Neuronal stem cell (in vitro differentiated cells): ENCODE measurements around the gene ABCF1.
A peak's percentile ranks its signal among the peaks of the same experiment; 100 is the strongest.

Source experiments
- DNase-seq: peaks from one replicate; pipeline ENCODE4 v3.0.0-alpha.2; 2013; ENCODE audit warnings: low spot score
- H2AFZ ChIP-seq: one replicate; pipeline ENCODE4 v1.6.1; 2013; ENCODE audit warnings: mild to moderate bottlenecking, low read length, inconsistent platforms
- H2AK5ac ChIP-seq: 2 replicates; pipeline ENCODE4 v1.6.1; 2013; ENCODE audit warnings: low read depth, mild to moderate bottlenecking, inconsistent platforms, low read length, moderate library complexity, mixed read lengths
- H2BK120ac ChIP-seq: 2 replicates; pipeline ENCODE4 v1.6.1; 2013; ENCODE audit warnings: low read depth, mild to moderate bottlenecking, inconsistent platforms, low read length, moderate library complexity, mixed read lengths
- H2BK12ac ChIP-seq: one replicate; pipeline ENCODE4 v1.6.1; 2013; ENCODE audit warnings: low read length, inconsistent platforms
- H2BK15ac ChIP-seq: 2 replicates; pipeline ENCODE4 v1.6.1; 2013; ENCODE audit warnings: mild to moderate bottlenecking, low read length, inconsistent platforms, mixed read lengths
- H2BK5ac ChIP-seq: one replicate; pipeline ENCODE4 v1.6.1; 2013; ENCODE audit warnings: inconsistent platforms, mild to moderate bottlenecking, low read length, moderate library complexity
- H3K14ac ChIP-seq: one replicate; pipeline ENCODE4 v1.6.1; 2013; ENCODE audit warnings: low read length, inconsistent platforms
- H3K18ac ChIP-seq: 2 replicates; pipeline ENCODE4 v1.6.1; 2013; ENCODE audit warnings: low read length, inconsistent platforms
- H3K23ac ChIP-seq: 2 replicates; pipeline ENCODE4 v1.6.1; 2013; ENCODE audit warnings: low read depth, mild to moderate bottlenecking, mixed read lengths, low read length, inconsistent platforms; ENCODE audit not compliant: poor library complexity
- H3K27ac ChIP-seq: replicated peaks from 3 replicates; pipeline ENCODE4 v1.5.1; 2013; ENCODE audit warnings: low read length, inconsistent platforms
- H3K27me3 ChIP-seq, 3 experiments: 2 replicates each; pipeline ENCODE4 v1.6.1; 2013; ENCODE audit warnings: low read length in 3 of 3, mild to moderate bottlenecking in 2 of 3, inconsistent platforms in 1 of 3, low read depth in 1 of 3, mixed read lengths in 1 of 3, moderate library complexity in 1 of 3; ENCODE audit not compliant: control insufficient read depth in 3 of 3, insufficient read depth in 3 of 3
- H3K36me3 ChIP-seq, 2 donors: replicated peaks in 1 of 2; 2 replicates each; pipeline ENCODE4 v1.6.1; 2013; ENCODE audit warnings: low read length in 2 of 2; ENCODE audit not compliant: control insufficient read depth in 2 of 2, insufficient read depth in 2 of 2
- H3K4ac ChIP-seq: 2 replicates; pipeline ENCODE4 v1.6.1; 2013; ENCODE audit warnings: inconsistent platforms, mild to moderate bottlenecking, low read length, moderate library complexity
- H3K4me1 ChIP-seq, 2 donors: 1 replicate in 1 of 2; 2 replicates in 1 of 2; pipeline ENCODE4 v1.6.1; 2013; ENCODE audit warnings: low read length in 2 of 2, low read depth in 1 of 2; ENCODE audit not compliant: control insufficient read depth in 2 of 2, insufficient read depth in 1 of 2
- H3K4me2 ChIP-seq: one replicate; pipeline ENCODE4 v1.6.1; 2013; ENCODE audit warnings: mild to moderate bottlenecking, low read length, inconsistent platforms; ENCODE audit not compliant: insufficient read depth, poor library complexity, severe bottlenecking
- H3K4me3 ChIP-seq, 2 donors: 2 replicates each; pipeline ENCODE4 v1.5.1; 2013; ENCODE audit warnings: low read length in 2 of 2, mild to moderate bottlenecking in 2 of 2, inconsistent platforms in 1 of 2, moderate library complexity in 1 of 2
- H3K79me1 ChIP-seq: one replicate; pipeline ENCODE4 v1.6.1; 2013; ENCODE audit warnings: low read depth, mild to moderate bottlenecking, inconsistent platforms, low read length, moderate library complexity
- H3K9ac ChIP-seq: one replicate; pipeline ENCODE4 v1.6.1; 2013; ENCODE audit warnings: mild to moderate bottlenecking, low read depth, low read length, inconsistent platforms; ENCODE audit not compliant: poor library complexity
- H3K9me3 ChIP-seq, 2 donors: replicated peaks in 1 of 2; 2 replicates each; pipeline versions ENCODE3 to v1.6.1; 2013; ENCODE audit warnings: low read length in 2 of 2, mild to moderate bottlenecking in 2 of 2, inconsistent platforms in 1 of 2, low read depth in 1 of 2, mixed read lengths in 1 of 2, moderate library complexity in 1 of 2; ENCODE audit not compliant: control insufficient read depth in 2 of 2, insufficient read depth in 1 of 2
- H4K8ac ChIP-seq: one replicate; pipeline ENCODE4 v1.6.1; 2013; ENCODE audit warnings: low read depth, mild to moderate bottlenecking, inconsistent platforms, low read length, moderate library complexity
- H4K91ac ChIP-seq: one replicate; pipeline ENCODE4 v1.6.1; 2013; ENCODE audit warnings: low read length, low read depth, mild to moderate bottlenecking, inconsistent platforms; ENCODE audit not compliant: poor library complexity
- WGBS, 2 donors: extraction: QIAGEN DNeasy Blood & Tissue Kit; methylation state at CpG; one replicate each; pipeline ENCODE4 v1.1.7; 2013; ENCODE audit warnings: missing lambda C conversion rate in 2 of 2, mixed read lengths in 1 of 2; ENCODE audit not compliant: insufficient read length in 2 of 2, insufficient replicate concordance in 1 of 2; ENCODE audit errors: extremely low coverage in 2 of 2; 5-methylcytosine and 5-hydroxymethylcytosine counted together

Gene ABCF1

GRCh38 chr6:30611150-30611855, 40.1 kb downstream of the ABCF1 start:
- H3K4ac ChIP-seq: no peak overlapping the region
- no peak overlapping the region for H3K27ac ChIP-seq
- H3K36me3 ChIP-seq: peaks cover 24 to 92% of the 10 kb centered on the region in 2 donors
- no peak overlapping the region for H3K23ac ChIP-seq
- no peak overlapping the region for H2AK5ac ChIP-seq
- no peak overlapping the region for H4K8ac ChIP-seq
- no peak overlapping the region for H3K4me3 ChIP-seq
- H3K4me1 ChIP-seq: peaks cover 5 to 6% of the 10 kb centered on the region in 2 donors
- H3K79me1 ChIP-seq: peaks cover 2% of the 10 kb centered on the region
- H3K9me3 ChIP-seq: no peaks in the 10 kb centered on the region
- H4K91ac ChIP-seq: no peak overlapping the region
- H3K18ac ChIP-seq: no peak overlapping the region
- H3K14ac ChIP-seq: no peak overlapping the region
- H2AFZ ChIP-seq: no peak overlapping the region
- no peak overlapping the region for H2BK15ac ChIP-seq
- DNase-seq: no peak
- H2BK5ac ChIP-seq: no peak overlapping the region
- H3K9ac ChIP-seq: peak overlapping the region; percentile 44
- H3K27me3 ChIP-seq: no peaks in the 10 kb centered on the region
- no peak overlapping the region for H3K4me2 ChIP-seq
- no peak overlapping the region for H2BK12ac ChIP-seq
- H2BK120ac ChIP-seq: no peak overlapping the region
- no CpG with 5 or more reads among the region's 9 CpGs for WGBS, 2 donors

DNA sequence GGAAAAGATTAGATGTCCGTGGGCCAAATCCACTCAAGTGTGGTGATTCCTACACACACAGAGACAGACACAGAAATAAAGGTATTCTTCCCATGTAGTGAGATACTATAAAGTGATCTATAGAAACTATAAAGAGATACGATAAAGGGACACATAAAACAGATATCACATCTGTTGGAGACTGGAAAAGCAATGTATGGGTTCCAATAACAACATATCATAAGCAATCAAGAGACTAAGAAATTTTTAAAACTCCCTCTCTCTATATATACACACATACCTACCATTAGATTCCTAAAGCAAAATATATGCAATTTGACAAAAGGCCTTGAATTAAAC, 40.6 kb downstream of the ABCF1 start:
- Histone ChIP-seq H4K8ac (no peak overlapping the region), H2BK12ac (no peak overlapping the region), H3K23ac (no peak overlapping the region), H3K14ac (no peak overlapping the region), H3K4me2 (no peak overlapping the region), H4K91ac (no peak overlapping the region), H2AK5ac (no peak overlapping the region), H3K18ac (no peak overlapping the region), H3K79me1 (peaks cover 2% of the 10 kb centered on the region), H2AFZ (no peak overlapping the region), H3K9me3 (no peaks in the 10 kb centered on the region), H3K4me1 (peaks cover 5 to 6% of the 10 kb centered on the region in 2 donors), H2BK5ac (no peak overlapping the region), H3K36me3 (peaks cover 20 to 92% of the 10 kb centered on the region in 2 donors), H3K27me3 (no peaks in the 10 kb centered on the region), H3K4ac (no peak overlapping the region), H3K27ac (no peak overlapping the region), H2BK15ac (no peak overlapping the region), H3K4me3 (no peak overlapping the region), H3K9ac (no peak overlapping the region), H2BK120ac (no peak overlapping the region)
- no peak for DNase-seq
- no CpG with 5 or more reads among the region's 2 CpGs for WGBS, 2 donors

- WGBS, 2 donors: no CpG with 5 or more reads among the region's 1 CpG
- H3K4me3 ChIP-seq: no peak overlapping the region
- H3K79me1 ChIP-seq: peaks cover 2% of the 10 kb centered on the region
- H2BK120ac ChIP-seq: no peak overlapping the region
- no peak overlapping the region for H4K91ac ChIP-seq
- peaks cover 5 to 6% of the 10 kb centered on the region in 2 donors for H3K4me1 ChIP-seq
- H3K27ac ChIP-seq: no peak overlapping the region
- H2AK5ac ChIP-seq: no peak overlapping the region
- no peak overlapping the region for H3K14ac ChIP-seq
- no peak overlapping the region for H2BK5ac ChIP-seq
- no peaks in the 10 kb centered on the region for H3K9me3 ChIP-seq
- DNase-seq: no peak
- no peak overlapping the region for H3K4ac ChIP-seq
- no peak overlapping the region for H3K4me2 ChIP-seq
- no peak overlapping the region for H4K8ac ChIP-seq
- no peak overlapping the region for H3K18ac ChIP-seq
- H3K9ac ChIP-seq: no peak overlapping the region
- no peak overlapping the region for H3K23ac ChIP-seq
- H3K27me3 ChIP-seq: no peaks in the 10 kb centered on the region
- H2AFZ ChIP-seq: no peak overlapping the region
- H2BK12ac ChIP-seq: no peak overlapping the region
- no peak overlapping the region for H2BK15ac ChIP-seq
- peaks cover 20 to 90% of the 10 kb centered on the region in 2 donors for H3K36me3 ChIP-seq
These were observed 41.0 kb downstream of the ABCF1 start for GRCh38 chr6:30612213-30612612.

DNA sequence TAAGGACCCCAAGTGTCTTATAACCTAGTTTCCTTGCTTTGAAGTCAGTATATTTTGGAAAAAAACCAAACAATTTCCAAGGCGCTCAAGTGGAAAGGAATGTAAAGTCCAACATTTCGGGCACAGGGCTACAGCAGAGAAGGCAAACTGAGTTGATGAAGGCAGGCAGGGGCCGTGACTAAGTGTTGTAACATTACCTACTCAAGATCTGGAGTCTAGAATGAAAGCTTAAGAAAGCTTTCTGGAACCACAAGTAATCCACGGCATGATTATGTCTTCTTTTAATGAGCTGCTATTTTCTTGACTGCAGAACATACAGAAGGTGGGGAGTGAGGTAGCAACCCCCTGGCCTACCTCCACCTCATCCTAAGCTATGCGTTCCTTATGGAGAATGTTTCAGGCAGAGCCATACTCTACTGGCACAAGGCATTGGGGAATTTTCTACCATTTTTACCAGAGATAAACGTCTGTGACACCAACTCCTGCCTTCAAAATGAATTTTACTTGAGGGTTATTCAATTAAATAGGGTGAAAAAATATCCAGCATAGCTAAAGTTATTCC, 41.5 kb downstream of the ABCF1 start:
- Histone ChIP-seq H3K27ac (no peak overlapping the region), H2BK15ac (no peak overlapping the region), H3K79me1 (peaks cover 2% of the 10 kb centered on the region), H2BK12ac (no peak overlapping the region), H2BK120ac (no peak overlapping the region), H3K36me3 (peaks cover 18 to 84% of the 10 kb centered on the region in 2 donors), H3K18ac (no peak overlapping the region), H4K91ac (no peak overlapping the region), H3K14ac (no peak overlapping the region), H3K4me3 (no peak overlapping the region), H2AK5ac (no peak overlapping the region), H3K4me2 (no peak overlapping the region), H3K9ac (no peak overlapping the region), H3K27me3 (no peaks in the 10 kb centered on the region), H2AFZ (no peak overlapping the region), H3K4ac (no peak overlapping the region), H3K4me1 (peaks cover 5 to 6% of the 10 kb centered on the region in 2 donors), H3K9me3 (no peaks in the 10 kb centered on the region), H4K8ac (no peak overlapping the region), H2BK5ac (no peak overlapping the region), H3K23ac (no peak overlapping the region)
- WGBS, 2 donors: no CpG with 5 or more reads among the region's 6 CpGs
- DNase-seq: no peak
